ENCODE measurements around the gene SPRR2E.
"Not testable (repeated sequence)": the region's sequence is repeated elsewhere in the genome, so short reads cannot be mapped to it uniquely, and the experiment has no call there.

DNA sequence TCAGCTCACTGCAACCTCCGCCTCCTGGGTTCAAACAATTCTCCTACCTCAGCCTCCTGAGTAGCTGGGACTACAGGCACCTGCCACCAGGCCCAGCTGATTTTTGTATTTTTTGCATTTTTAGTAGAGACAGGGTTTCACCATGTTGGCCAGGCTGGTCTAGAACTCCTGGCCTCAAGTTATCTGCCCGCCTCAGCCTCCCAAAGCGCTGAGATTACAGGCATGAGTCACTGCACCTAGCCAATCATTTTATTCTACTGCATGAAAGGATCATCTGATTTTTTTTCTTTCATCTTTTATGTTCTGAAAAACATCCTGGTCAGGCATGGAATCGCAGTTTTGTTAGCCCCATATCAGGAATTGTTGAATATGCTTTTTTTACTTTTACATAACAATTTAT, 34.4 kb upstream of the SPRR2E start:
- TF ChIP-seq, protein P1, sequence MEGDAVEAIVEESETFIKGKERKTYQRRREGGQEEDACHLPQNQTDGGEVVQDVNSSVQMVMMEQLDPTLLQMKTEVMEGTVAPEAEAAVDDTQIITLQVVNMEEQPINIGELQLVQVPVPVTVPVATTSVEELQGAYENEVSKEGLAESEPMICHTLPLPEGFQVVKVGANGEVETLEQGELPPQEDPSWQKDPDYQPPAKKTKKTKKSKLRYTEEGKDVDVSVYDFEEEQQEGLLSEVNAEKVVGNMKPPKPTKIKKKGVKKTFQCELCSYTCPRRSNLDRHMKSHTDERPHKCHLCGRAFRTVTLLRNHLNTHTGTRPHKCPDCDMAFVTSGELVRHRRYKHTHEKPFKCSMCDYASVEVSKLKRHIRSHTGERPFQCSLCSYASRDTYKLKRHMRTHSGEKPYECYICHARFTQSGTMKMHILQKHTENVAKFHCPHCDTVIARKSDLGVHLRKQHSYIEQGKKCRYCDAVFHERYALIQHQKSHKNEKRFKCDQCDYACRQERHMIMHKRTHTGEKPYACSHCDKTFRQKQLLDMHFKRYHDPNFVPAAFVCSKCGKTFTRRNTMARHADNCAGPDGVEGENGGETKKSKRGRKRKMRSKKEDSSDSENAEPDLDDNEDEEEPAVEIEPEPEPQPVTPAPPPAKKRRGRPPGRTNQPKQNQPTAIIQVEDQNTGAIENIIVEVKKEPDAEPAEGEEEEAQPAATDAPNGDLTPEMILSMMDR (conservative IDR thresholded peaks at IDR 0.05; ENCODE audit: low read length) = not testable (repeated sequence)
- TF ChIP-seq EZH2phosphoT487 (IDR thresholded peaks at IDR 0.05; ENCODE audit: borderline replicate concordance, low read depth, low read length) = not testable (repeated sequence)
